ENCODE results near the gene PSAP.

Gene PSAP

GRCh38 chr10:71806704-71807556 lies 44.1 kb downstream of the PSAP start:
- no peak for DNase-seq

GRCh38 chr10:71805776-71806703 lies 45.0 kb downstream of the PSAP start:
- no peak for DNase-seq

DNA sequence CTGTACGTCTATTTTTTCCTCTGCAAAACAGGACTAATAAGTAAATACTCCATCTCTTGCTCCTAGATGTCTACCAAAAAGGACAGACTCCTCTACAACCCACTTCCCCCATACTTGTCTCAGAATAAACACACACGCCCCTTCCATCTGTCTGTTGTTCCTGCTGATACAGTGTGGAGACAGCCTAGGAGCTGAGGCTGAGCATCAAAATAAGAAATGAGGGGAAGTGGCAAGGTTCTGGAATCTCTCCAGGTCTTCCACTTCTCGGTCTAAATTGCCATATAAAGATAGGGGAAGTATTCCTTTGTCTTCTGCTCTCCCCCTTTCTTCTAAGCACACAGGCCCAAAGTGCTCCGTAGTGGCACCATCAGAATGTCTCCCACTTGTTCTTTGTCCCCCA lies 47.0 kb downstream of the PSAP start:
- DNase-seq, result no peak

DNA sequence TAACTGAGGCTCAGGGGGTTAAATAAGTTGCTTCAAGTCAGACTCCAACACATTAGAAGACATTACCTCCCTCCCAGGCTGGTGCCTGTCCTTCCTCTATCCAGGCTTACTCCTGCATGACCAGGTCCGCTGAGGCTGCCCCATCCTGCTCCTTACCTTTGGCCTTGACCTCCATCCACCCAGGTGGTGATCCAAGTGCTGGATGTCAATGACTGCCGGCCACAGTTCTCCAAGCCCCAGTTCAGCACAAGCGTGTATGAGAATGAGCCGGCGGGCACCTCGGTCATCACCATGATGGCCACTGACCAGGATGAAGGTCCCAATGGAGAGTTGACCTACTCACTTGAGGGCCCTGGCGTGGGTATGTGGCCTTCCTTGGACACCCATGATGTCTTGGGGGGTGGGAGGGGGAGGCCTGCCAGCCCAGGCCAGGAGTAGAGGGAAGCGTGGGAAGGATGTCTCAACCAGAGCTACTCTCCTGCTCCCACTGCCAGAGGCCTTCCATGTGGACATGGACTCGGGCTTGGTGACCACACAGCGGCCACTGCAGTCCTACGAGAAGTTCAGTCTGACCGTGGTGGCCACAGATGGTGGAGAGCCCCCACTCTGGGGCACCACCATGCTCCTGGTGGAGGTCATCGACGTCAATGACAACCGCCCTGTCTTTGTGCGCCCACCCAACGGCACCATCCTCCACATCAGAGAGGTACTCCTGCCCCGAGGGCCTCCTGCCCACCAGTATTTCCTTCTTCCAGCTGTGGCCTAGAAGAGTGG lies 48.1 kb downstream of the PSAP start:
- no peak for DNase-seq

DNA sequence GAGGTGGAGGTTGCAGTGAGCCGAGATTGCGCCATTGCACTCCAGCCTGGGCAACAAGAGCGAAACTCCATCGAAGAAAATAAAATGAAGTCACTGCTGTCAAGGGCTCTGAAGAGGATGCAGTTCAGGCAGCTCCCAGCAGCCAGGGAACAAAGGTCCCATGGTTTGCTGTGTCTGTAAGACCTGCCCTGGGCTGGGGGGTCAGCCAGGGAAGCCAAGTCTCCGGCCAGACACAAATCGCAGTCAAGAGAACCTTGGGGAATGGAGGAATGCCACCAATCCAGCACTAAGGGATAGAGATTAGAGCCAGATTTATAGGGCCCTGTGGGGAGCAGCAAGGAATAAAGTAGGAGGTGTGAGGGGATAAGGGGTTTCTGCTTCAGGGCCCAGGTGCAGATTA lies 48.8 kb downstream of the PSAP start:
- no peak for DNase-seq

DNA sequence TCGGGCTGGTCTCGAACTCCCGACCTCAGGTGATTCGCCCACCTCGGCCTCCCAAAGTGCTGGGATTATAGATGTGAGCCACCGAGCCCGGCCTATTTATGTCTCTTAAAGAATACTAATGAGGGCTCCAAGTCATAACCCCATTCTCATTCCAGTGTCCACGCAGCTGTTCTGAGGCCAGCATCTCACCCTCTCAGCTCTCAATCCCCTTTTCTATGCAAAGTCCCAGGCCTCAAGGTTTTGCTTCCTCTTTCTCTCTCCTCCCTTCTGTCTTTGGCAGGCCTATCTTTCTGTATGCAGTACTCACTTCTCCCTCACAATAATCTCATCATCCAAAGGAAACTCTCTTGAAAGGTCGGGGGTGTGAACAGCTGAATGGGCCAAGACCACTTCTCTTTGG lies 49.7 kb downstream of the PSAP start:
- DNase-seq, result no peak

GRCh38 chr10:71799608-71800453 lies 51.2 kb downstream of the PSAP start:
- no peak for DNase-seq

GRCh38 chr10:71799112-71799511 lies 51.9 kb downstream of the PSAP start:
- DNase-seq, result no peak

DNA sequence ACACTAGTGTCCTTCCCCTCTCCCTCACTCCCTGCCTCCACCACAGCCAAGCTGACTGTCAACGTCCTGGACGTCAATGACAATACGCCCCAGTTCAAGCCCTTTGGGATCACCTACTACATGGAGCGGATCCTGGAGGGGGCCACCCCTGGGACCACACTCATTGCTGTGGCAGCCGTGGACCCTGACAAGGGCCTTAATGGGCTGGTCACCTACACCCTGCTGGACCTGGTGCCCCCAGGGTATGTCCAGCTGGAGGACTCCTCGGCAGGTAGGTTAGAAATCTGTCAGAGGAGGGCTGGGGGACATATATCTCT lies 52.8 kb downstream of the PSAP start:
- DNase-seq, result no peak

GRCh38 chr10:71797533-71798307 lies 53.3 kb downstream of the PSAP start:
- DNase-seq, result no peak

DNA sequence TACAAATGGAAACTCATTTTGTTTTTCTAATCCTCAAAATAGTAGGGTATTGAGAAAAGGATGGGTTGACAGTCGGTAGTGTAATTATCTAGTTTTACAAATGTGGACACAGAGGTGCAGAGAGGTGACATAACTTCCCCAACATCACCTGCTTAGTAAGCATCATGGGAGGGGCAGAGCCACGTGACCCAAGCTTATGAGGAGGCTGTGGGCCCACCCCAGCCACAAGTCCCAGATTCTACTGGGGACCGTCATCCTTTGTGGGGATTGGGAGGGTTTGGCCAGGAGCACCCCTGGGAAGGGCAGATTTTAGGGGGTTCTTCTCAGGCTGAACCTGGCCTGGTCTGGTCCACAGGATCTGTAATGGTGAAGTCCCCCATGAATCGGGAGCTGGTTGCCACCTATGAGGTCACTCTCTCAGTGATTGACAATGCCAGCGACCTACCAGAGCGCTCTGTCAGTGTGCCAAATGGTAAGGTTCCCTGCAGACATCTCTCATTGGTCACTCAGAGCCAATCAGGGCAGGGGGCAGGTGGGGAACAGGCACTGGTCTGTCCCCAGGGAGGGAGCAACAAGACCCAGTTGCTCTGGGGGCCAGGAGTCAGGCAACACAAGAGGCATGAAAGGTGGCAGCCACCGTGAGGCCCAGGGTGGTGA lies 54.2 kb downstream of the PSAP start:
- no peak for DNase-seq

GRCh38 chr10:71795248-71795647 lies 55.8 kb downstream of the PSAP start:
- DNase-seq, result no peak

GRCh38 chr10:71790749-71791440 lies 60.2 kb downstream of the PSAP start:
- no peak for DNase-seq

DNA sequence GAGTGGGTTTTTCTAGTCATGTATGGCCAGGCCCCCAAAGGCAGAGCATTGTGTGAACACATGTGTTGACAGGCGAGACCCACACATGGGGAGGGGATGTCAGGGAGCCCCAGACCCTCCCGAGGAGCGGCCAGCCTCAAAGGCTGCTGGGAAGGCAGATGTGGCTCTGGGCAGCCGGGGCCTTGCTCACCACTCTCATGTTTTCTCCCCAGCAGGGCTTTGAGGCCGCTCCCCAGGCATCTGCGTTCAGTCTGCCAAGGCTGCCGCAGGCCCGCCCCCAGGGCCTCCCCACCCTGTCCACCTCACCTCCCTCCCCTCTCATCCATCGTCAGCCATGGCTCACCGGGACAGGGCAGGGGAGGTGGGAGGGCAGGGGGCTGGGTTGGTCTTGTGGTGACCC lies 61.2 kb downstream of the PSAP start:
- no peak for DNase-seq

DNA sequence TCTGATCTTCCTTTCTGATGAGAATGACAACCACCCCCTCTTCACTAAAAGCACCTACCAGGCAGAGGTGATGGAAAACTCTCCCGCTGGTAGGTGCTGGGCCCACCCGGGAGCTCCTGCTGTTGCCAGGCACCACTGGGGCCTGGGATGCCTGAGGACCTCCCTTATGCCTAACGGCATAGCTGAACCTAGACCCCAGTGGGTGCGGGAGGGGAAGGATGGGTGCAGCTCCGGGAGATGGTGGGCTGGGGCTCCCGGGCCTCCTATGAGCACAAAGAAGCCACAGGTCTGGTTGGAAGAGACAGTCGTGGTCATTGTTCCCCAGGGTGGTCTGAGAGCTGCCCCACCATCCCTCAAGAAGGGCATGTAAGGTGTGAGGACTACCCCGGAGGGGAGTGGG lies 62.1 kb downstream of the PSAP start:
- DNase-seq, result no peak

GRCh38 chr10:71784679-71785272 lies 66.3 kb downstream of the PSAP start:
- DNase-seq, result no peak

- no peak for DNase-seq
These were observed 67.0 kb downstream of the PSAP start for GRCh38 chr10:71783917-71784678.

- no peak for DNase-seq
These were observed 68.0 kb downstream of the PSAP start for GRCh38 chr10:71782917-71783490.

Data from T1000 (cell line).